Islet precursor cell (in vitro differentiated cells): Measurements from ENCODE around the gene TERB2.
A peak's percentile ranks its signal among the peaks of the same experiment; 100 is the strongest.
"Not testable (repeated sequence)": the region's sequence is repeated elsewhere in the genome, so short reads cannot be mapped to it uniquely, and the experiment has no call there.

ENCODE experiments used
- DNase-seq: peaks from one replicate; pipeline ENCODE4 v3.0.0-alpha.2; 2018

The TERB2 gene

GRCh38 chr15:44956388-44956787 is at the start of gene TERB2:
Gene TERB2 (plus strand): TSS chr15:44956687. CDS start chr15:44956719, 32 bp downstream.
- DNase-seq: no peak

GRCh38 chr15:44909423-44909822 is 47.1 kb upstream of the TERB2 start:
- no peak for DNase-seq

- DNase-seq: no peak
Measured at GRCh38 chr15:44910981-44911625, 45.4 kb upstream of the TERB2 start.

GRCh38 chr15:44912186-44912585 is 44.3 kb upstream of the TERB2 start:
- DNase-seq: not testable (repeated sequence)

GRCh38 chr15:44912974-44913448 is 43.5 kb upstream of the TERB2 start:
- peak; percentile 80 for DNase-seq

GRCh38 chr15:44918136-44918535 is 38.4 kb upstream of the TERB2 start:
- DNase-seq: no peak

- DNase-seq: not testable (repeated sequence)
Measured at GRCh38 chr15:44928658-44929057, 27.8 kb upstream of the TERB2 start.

GRCh38 chr15:44930283-44930682 is 26.2 kb upstream of the TERB2 start:
- DNase-seq: not testable (repeated sequence)

- not testable (repeated sequence) for DNase-seq
Measured at GRCh38 chr15:44958302-44958701, 1.8 kb downstream of the TERB2 start.

- no peak for DNase-seq
Measured at GRCh38 chr15:44968475-44968874, 12.0 kb downstream of the TERB2 start.

GRCh38 chr15:44971036-44971435 is 14.5 kb downstream of the TERB2 start:
- DNase-seq: no peak

GRCh38 chr15:44976183-44976582 is 19.7 kb downstream of the TERB2 start:
- DNase-seq: not testable (repeated sequence)

- DNase-seq: not testable (repeated sequence)
Measured at GRCh38 chr15:44977781-44978180, 21.3 kb downstream of the TERB2 start.

- not testable (repeated sequence) for DNase-seq
Measured at GRCh38 chr15:44979617-44980339, 23.3 kb downstream of the TERB2 start.

- DNase-seq: not testable (repeated sequence)
Measured at GRCh38 chr15:44984144-44984543, 27.7 kb downstream of the TERB2 start.

GRCh38 chr15:44986346-44987055 is 30.0 kb downstream of the TERB2 start:
- DNase-seq: not testable (repeated sequence)

GRCh38 chr15:44987711-44988110 is 31.2 kb downstream of the TERB2 start:
- not testable (repeated sequence) for DNase-seq

- DNase-seq: not testable (repeated sequence)
Measured at GRCh38 chr15:44988184-44988869, 31.8 kb downstream of the TERB2 start.

- not testable (repeated sequence) for DNase-seq
Measured at GRCh38 chr15:44988870-44989219, 32.4 kb downstream of the TERB2 start.

- DNase-seq: not testable (repeated sequence)
Measured at GRCh38 chr15:44997632-44998031, 41.1 kb downstream of the TERB2 start.

GRCh38 chr15:44999105-44999504 is 42.6 kb downstream of the TERB2 start:
- DNase-seq: no peak

- DNase-seq: not testable (repeated sequence)
Measured at GRCh38 chr15:45001180-45001579, 44.7 kb downstream of the TERB2 start.
